ENCODE data around the gene PTPRC.

DNA sequence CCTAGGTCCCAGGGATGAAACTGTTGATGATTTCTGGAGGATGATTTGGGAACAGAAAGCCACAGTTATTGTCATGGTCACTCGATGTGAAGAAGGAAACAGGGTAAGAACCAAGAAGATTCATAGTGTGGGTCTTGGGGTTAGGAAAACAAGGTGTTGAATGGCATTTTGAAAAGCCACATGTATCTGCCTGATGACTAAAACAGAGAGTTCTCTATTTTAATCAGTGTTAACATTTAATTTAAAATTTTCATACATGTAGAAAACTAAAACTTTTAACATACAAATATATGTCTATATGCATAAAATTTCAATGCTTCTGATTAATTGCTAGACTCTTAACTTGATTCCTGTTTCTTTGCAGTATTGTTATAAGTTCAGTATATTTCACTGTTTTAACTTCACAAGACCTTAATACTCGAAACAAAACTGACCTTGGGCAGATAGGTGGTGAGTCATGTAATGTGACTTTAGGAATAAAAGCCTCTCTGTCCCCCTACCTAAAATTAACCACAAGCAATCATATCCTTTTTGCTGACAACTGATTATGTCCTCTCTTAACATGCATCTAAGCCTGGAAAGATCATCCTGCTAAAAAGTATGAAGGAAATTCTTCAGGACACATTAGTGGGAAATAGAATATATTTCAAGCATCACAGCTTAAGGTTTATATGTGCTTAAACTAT, 95.6 kb downstream of the PTPRC start:
- TF ChIP-seq, protein P1, sequence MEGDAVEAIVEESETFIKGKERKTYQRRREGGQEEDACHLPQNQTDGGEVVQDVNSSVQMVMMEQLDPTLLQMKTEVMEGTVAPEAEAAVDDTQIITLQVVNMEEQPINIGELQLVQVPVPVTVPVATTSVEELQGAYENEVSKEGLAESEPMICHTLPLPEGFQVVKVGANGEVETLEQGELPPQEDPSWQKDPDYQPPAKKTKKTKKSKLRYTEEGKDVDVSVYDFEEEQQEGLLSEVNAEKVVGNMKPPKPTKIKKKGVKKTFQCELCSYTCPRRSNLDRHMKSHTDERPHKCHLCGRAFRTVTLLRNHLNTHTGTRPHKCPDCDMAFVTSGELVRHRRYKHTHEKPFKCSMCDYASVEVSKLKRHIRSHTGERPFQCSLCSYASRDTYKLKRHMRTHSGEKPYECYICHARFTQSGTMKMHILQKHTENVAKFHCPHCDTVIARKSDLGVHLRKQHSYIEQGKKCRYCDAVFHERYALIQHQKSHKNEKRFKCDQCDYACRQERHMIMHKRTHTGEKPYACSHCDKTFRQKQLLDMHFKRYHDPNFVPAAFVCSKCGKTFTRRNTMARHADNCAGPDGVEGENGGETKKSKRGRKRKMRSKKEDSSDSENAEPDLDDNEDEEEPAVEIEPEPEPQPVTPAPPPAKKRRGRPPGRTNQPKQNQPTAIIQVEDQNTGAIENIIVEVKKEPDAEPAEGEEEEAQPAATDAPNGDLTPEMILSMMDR (IDR thresholded peaks at IDR 0.05), result no peak
- no peak for TF ChIP-seq POLR2AphosphoS5 (IDR thresholded peaks at IDR 0.05)
- TF ChIP-seq POLR2A (IDR thresholded peaks at IDR 0.05; ENCODE audit: low read depth), result no peak

Measured in esophagus muscularis mucosa (tissue), 3 donors.